ENCODE data around the gene FNDC3B. TPM values are rescaled to one million over a fixed set of nuclear protein-coding genes. Genes with fewer than 3 reads are reported as not detected.

Gene FNDC3B
- total RNA-seq, 1 donor from 2014 or later: 68.5 TPM

- peaks cover 70% of the 10 kb centered on the region for H3K4me1 ChIP-seq
Measured at GRCh38 chr3:172131746-172132145, 92.4 kb downstream of the FNDC3B start.

GRCh38 chr3:172132159-172132586, 92.8 kb downstream of the FNDC3B start:
- no peak for DNase-seq (ENCODE audit: extremely low spot score in 2 of 2)
- Histone ChIP-seq H3K27ac (peak overlapping the region; percentile 21), H3K36me3 (no peaks in the 10 kb centered on the region), H3K9me3 (no peaks in the 10 kb centered on the region), H3K4me1 (peaks cover 70% of the 10 kb centered on the region), H3K27me3 (no peaks in the 10 kb centered on the region), H3K4me3 (no peak overlapping the region)
- TF ChIP-seq CTCF (IDR thresholded peaks at IDR 0.05) (no peak), POLR2AphosphoS5 (IDR thresholded peaks at IDR 0.05; ENCODE audit: insufficient read depth in 1 of 2, low read depth in 1 of 2) (no peak), POLR2A (IDR thresholded peaks at IDR 0.05) (no peak)
- intact Hi-C loops (cut with DNase I): no loop called here

More at GRCh38 chr3:172131746-172132145, 92.4 kb downstream of the FNDC3B start:
- TF ChIP-seq POLR2AphosphoS5 (IDR thresholded peaks at IDR 0.05; ENCODE audit: insufficient read depth in 1 of 2, low read depth in 1 of 2) (no peak), CTCF (IDR thresholded peaks at IDR 0.05) (no peak), POLR2A (IDR thresholded peaks at IDR 0.05) (no peak)
- intact Hi-C loops (cut with DNase I): no loop called here
- Histone ChIP-seq H3K36me3 (no peaks in the 10 kb centered on the region), H3K9me3 (no peaks in the 10 kb centered on the region), H3K27me3 (no peaks in the 10 kb centered on the region), H3K4me3 (no peak overlapping the region), H3K27ac (peak overlapping the region; percentile 21)
- DNase-seq (ENCODE audit: extremely low spot score in 2 of 2): no peak

- TF ChIP-seq POLR2AphosphoS5 (IDR thresholded peaks at IDR 0.05; ENCODE audit: insufficient read depth in 1 of 2, low read depth in 1 of 2) (no peak), CTCF (IDR thresholded peaks at IDR 0.05) (no peak), POLR2A (IDR thresholded peaks at IDR 0.05) (no peak)
- intact Hi-C loops (cut with DNase I): no loop called here
- Histone ChIP-seq H3K27ac (peak overlapping the region; percentile 21), H3K36me3 (no peaks in the 10 kb centered on the region), H3K4me1 (peaks cover 70% of the 10 kb centered on the region), H3K27me3 (no peaks in the 10 kb centered on the region), H3K4me3 (no peak overlapping the region), H3K9me3 (no peaks in the 10 kb centered on the region)
- no peak for DNase-seq (ENCODE audit: extremely low spot score in 2 of 2)
Measured at GRCh38 chr3:172132721-172133311, 93.4 kb downstream of the FNDC3B start.

GRCh38 chr3:172133838-172134237, 94.5 kb downstream of the FNDC3B start:
- DNase-seq (ENCODE audit: extremely low spot score in 2 of 2): no peak
- Histone ChIP-seq H3K27ac (peak overlapping the region; percentile 16), H3K36me3 (no peaks in the 10 kb centered on the region), H3K4me3 (no peak overlapping the region), H3K4me1 (peaks cover 70% of the 10 kb centered on the region), H3K9me3 (no peaks in the 10 kb centered on the region), H3K27me3 (no peaks in the 10 kb centered on the region)
- intact Hi-C loops (cut with DNase I): no loop called here
- TF ChIP-seq POLR2A (IDR thresholded peaks at IDR 0.05): no peak
- no peak for TF ChIP-seq POLR2AphosphoS5 (IDR thresholded peaks at IDR 0.05; ENCODE audit: insufficient read depth in 1 of 2, low read depth in 1 of 2)
- no peak for TF ChIP-seq CTCF (IDR thresholded peaks at IDR 0.05)

- intact Hi-C loops (cut with DNase I): no loop called here
- H3K27me3 ChIP-seq: no peaks in the 10 kb centered on the region
- no peak for DNase-seq (ENCODE audit: extremely low spot score in 2 of 2)
- peaks cover 70% of the 10 kb centered on the region for H3K4me1 ChIP-seq
- TF ChIP-seq POLR2A (IDR thresholded peaks at IDR 0.05): no peak
- no peak for TF ChIP-seq POLR2AphosphoS5 (IDR thresholded peaks at IDR 0.05; ENCODE audit: insufficient read depth in 1 of 2, low read depth in 1 of 2)
- TF ChIP-seq CTCF (IDR thresholded peaks at IDR 0.05): no peak
- peak overlapping the region; percentile 16 for H3K27ac ChIP-seq
- H3K4me3 ChIP-seq: no peak overlapping the region
- no peaks in the 10 kb centered on the region for H3K9me3 ChIP-seq
- no peaks in the 10 kb centered on the region for H3K36me3 ChIP-seq
Measured at GRCh38 chr3:172134352-172134751, 95.0 kb downstream of the FNDC3B start.

Measured in vagina (tissue), 2 donors.